ENCODE data around the gene NPAS3.

GRCh38 chr14:33709283-33709682 lies 770.6 kb downstream of the NPAS3 start:
- TF ChIP-seq, protein P1, sequence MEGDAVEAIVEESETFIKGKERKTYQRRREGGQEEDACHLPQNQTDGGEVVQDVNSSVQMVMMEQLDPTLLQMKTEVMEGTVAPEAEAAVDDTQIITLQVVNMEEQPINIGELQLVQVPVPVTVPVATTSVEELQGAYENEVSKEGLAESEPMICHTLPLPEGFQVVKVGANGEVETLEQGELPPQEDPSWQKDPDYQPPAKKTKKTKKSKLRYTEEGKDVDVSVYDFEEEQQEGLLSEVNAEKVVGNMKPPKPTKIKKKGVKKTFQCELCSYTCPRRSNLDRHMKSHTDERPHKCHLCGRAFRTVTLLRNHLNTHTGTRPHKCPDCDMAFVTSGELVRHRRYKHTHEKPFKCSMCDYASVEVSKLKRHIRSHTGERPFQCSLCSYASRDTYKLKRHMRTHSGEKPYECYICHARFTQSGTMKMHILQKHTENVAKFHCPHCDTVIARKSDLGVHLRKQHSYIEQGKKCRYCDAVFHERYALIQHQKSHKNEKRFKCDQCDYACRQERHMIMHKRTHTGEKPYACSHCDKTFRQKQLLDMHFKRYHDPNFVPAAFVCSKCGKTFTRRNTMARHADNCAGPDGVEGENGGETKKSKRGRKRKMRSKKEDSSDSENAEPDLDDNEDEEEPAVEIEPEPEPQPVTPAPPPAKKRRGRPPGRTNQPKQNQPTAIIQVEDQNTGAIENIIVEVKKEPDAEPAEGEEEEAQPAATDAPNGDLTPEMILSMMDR (IDR thresholded peaks at IDR 0.05) = no peak
- TF ChIP-seq POLR2A (IDR thresholded peaks at IDR 0.05) = no peak
